H1 (cell line): ENCODE measurements around the gene CHRM1. TPM values are rescaled to one million over a fixed set of nuclear protein-coding genes. Genes with fewer than 3 reads are reported as not detected.

Experiments
- JUN ChIP-seq: IDR thresholded peaks from 2 replicates; pipeline ENCODE4 v1.6.1; 2011; ENCODE audit warnings: low read depth, mild to moderate bottlenecking, improper control_type of control experiment, low read length
- NRF1 ChIP-seq: IDR thresholded peaks from 2 replicates; pipeline ENCODE4 v1.6.1; 2011; ENCODE audit warnings: mild to moderate bottlenecking, low read depth, low read length, improper control_type of control experiment
- RXRA ChIP-seq: IDR thresholded peaks from 2 replicates; pipeline ENCODE4 v1.6.1; 2011; ENCODE audit warnings: low read depth, mild to moderate bottlenecking, low read length, moderate library complexity; ENCODE audit not compliant: insufficient read depth
- SRF ChIP-seq: IDR thresholded peaks from 2 replicates; pipeline ENCODE4 v1.6.1; 2011; ENCODE audit warnings: mild to moderate bottlenecking, low read depth, low read length, moderate library complexity
- TEAD4 ChIP-seq: IDR thresholded peaks from 2 replicates; pipeline ENCODE4 v1.6.1; 2012; ENCODE audit warnings: low read depth, low read length, inconsistent platforms, mixed read lengths
- polyA plus RNA-seq, 7 experiments: library from polyadenylated mRNA; depleted of rRNA in 3 of 7; stranded (reverse) in 5 of 7; unstranded in 2 of 7; fragments of >200 nt in 5 of 7; fragments of 200-250 nt in 2 of 7; gene quantifications; 1 replicate in 5 of 7; 2 replicates in 1 of 7; 4 replicates in 1 of 7; pipeline versions ENCODE4 v1.2.1 to v1.2.3, GENCODE V29; 2011 to 2013; ENCODE audit warnings: missing spikeins in 2 of 7, mixed read lengths in 2 of 7
- total RNA-seq: library from RNA; stranded (reverse); fragmentation: NEBNext Ultra II Directional; extraction: Animal tissue kit (Norgen Biotek cat#: 25700); gene quantifications from 2 replicates; pipeline ENCODE4 v1.2.1, GENCODE V29; 2021
- TF ChIP-seq, protein P1 (sequence below): fragments of 300-600 bp; sonication (generic); IDR thresholded peaks from 2 replicates; pipeline ENCODE4 v1.7.1; 2012; ENCODE audit warnings: low read length, moderate library complexity, mild to moderate bottlenecking, inconsistent platforms; ENCODE audit not compliant: insufficient replicate concordance
- TF ChIP-seq, protein P2 (sequence below), 3 experiments: IDR thresholded peaks; 1 replicate in 2 of 3; 2 replicates in 1 of 3; pipeline versions ENCODE4 v1.5.1 to v1.6.1; 2011; ENCODE audit warnings: low read length in 3 of 3, mild to moderate bottlenecking in 3 of 3, inconsistent platforms in 2 of 3, low read depth in 1 of 3, moderate library complexity in 1 of 3; ENCODE audit not compliant: insufficient read depth in 1 of 3; ENCODE audit errors: control extremely low read depth in 1 of 3

The CHRM1 gene
- total and polyA plus RNA-seq, 2 of the 8 experiments (the other 6 are each of a cell fraction or from before 2014, with no cell fraction given) = 0.08 TPM; not detected in 1

DNA sequence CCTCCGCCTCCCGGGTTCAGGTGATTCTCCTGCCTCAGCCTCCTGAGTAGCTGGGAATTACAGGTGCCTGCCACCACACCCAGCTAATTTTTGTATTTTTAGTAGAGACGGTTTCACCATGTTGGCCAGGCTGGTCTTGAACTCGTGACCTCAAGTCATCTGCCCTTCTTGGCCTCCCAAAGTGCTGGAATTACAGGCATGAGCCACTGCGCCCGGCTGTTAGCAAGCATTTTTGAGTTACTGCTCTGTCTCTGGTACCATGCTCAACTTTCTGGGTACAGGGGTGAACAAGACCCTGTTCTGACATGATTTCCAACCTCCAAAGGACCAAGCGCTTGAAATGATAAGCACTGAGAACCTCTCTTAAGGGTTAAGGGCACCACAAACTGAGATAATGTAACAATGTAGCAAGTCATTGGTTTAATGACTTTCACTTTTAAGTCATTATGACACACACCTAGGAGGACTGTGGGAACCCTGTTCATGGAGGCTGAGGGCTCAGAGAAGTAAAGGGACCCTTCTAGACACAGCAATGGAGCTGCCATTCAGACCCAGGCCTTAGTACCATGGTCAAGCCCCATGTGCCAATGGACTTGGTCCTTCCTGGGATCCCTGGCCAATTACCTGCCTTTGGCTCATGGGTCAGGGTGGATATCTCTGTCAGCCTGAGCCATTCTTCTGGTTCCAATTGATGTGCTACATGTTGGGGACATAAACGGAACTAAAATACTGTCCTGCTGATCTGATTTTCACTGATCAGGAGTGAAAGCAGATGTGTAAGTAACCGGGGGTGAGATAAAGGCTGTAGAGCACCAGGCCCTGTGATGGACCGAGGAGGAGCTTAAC is 28.9 kb downstream of the CHRM1 start (continued):
- TF ChIP-seq, protein P1, sequence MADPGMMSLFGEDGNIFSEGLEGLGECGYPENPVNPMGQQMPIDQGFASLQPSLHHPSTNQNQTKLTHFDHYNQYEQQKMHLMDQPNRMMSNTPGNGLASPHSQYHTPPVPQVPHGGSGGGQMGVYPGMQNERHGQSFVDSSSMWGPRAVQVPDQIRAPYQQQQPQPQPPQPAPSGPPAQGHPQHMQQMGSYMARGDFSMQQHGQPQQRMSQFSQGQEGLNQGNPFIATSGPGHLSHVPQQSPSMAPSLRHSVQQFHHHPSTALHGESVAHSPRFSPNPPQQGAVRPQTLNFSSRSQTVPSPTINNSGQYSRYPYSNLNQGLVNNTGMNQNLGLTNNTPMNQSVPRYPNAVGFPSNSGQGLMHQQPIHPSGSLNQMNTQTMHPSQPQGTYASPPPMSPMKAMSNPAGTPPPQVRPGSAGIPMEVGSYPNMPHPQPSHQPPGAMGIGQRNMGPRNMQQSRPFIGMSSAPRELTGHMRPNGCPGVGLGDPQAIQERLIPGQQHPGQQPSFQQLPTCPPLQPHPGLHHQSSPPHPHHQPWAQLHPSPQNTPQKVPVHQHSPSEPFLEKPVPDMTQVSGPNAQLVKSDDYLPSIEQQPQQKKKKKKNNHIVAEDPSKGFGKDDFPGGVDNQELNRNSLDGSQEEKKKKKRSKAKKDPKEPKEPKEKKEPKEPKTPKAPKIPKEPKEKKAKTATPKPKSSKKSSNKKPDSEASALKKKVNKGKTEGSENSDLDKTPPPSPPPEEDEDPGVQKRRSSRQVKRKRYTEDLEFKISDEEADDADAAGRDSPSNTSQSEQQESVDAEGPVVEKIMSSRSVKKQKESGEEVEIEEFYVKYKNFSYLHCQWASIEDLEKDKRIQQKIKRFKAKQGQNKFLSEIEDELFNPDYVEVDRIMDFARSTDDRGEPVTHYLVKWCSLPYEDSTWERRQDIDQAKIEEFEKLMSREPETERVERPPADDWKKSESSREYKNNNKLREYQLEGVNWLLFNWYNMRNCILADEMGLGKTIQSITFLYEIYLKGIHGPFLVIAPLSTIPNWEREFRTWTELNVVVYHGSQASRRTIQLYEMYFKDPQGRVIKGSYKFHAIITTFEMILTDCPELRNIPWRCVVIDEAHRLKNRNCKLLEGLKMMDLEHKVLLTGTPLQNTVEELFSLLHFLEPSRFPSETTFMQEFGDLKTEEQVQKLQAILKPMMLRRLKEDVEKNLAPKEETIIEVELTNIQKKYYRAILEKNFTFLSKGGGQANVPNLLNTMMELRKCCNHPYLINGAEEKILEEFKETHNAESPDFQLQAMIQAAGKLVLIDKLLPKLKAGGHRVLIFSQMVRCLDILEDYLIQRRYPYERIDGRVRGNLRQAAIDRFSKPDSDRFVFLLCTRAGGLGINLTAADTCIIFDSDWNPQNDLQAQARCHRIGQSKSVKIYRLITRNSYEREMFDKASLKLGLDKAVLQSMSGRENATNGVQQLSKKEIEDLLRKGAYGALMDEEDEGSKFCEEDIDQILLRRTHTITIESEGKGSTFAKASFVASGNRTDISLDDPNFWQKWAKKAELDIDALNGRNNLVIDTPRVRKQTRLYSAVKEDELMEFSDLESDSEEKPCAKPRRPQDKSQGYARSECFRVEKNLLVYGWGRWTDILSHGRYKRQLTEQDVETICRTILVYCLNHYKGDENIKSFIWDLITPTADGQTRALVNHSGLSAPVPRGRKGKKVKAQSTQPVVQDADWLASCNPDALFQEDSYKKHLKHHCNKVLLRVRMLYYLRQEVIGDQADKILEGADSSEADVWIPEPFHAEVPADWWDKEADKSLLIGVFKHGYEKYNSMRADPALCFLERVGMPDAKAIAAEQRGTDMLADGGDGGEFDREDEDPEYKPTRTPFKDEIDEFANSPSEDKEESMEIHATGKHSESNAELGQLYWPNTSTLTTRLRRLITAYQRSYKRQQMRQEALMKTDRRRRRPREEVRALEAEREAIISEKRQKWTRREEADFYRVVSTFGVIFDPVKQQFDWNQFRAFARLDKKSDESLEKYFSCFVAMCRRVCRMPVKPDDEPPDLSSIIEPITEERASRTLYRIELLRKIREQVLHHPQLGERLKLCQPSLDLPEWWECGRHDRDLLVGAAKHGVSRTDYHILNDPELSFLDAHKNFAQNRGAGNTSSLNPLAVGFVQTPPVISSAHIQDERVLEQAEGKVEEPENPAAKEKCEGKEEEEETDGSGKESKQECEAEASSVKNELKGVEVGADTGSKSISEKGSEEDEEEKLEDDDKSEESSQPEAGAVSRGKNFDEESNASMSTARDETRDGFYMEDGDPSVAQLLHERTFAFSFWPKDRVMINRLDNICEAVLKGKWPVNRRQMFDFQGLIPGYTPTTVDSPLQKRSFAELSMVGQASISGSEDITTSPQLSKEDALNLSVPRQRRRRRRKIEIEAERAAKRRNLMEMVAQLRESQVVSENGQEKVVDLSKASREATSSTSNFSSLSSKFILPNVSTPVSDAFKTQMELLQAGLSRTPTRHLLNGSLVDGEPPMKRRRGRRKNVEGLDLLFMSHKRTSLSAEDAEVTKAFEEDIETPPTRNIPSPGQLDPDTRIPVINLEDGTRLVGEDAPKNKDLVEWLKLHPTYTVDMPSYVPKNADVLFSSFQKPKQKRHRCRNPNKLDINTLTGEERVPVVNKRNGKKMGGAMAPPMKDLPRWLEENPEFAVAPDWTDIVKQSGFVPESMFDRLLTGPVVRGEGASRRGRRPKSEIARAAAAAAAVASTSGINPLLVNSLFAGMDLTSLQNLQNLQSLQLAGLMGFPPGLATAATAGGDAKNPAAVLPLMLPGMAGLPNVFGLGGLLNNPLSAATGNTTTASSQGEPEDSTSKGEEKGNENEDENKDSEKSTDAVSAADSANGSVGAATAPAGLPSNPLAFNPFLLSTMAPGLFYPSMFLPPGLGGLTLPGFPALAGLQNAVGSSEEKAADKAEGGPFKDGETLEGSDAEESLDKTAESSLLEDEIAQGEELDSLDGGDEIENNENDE = no peak
- no peak for TF ChIP-seq SRF
- no peak for TF ChIP-seq NRF1
- no peak for TF ChIP-seq RXRA
- no peak for TF ChIP-seq JUN
- TF ChIP-seq TEAD4 = no peak
- TF ChIP-seq, protein P2, sequence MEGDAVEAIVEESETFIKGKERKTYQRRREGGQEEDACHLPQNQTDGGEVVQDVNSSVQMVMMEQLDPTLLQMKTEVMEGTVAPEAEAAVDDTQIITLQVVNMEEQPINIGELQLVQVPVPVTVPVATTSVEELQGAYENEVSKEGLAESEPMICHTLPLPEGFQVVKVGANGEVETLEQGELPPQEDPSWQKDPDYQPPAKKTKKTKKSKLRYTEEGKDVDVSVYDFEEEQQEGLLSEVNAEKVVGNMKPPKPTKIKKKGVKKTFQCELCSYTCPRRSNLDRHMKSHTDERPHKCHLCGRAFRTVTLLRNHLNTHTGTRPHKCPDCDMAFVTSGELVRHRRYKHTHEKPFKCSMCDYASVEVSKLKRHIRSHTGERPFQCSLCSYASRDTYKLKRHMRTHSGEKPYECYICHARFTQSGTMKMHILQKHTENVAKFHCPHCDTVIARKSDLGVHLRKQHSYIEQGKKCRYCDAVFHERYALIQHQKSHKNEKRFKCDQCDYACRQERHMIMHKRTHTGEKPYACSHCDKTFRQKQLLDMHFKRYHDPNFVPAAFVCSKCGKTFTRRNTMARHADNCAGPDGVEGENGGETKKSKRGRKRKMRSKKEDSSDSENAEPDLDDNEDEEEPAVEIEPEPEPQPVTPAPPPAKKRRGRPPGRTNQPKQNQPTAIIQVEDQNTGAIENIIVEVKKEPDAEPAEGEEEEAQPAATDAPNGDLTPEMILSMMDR (IDR thresholded peaks at IDR 0.05; ENCODE audit: control extremely low read depth in 1 of 3, insufficient read depth in 1 of 3, low read depth in 1 of 3, low read length in 3 of 3) = no peak
